GM18508 (cell line): ENCODE measurements around the gene ELOVL6.
"Not testable (repeated sequence)": the region's sequence is repeated elsewhere in the genome, so short reads cannot be mapped to it uniquely, and the experiment has no call there.

Experiments
- ATAC-seq: cut with Tn5 transposase; IDR thresholded peaks from one replicate; pipeline ENCODE4 v1.9.1; 2021; ENCODE audit warnings: moderate number of reproducible peaks; ENCODE audit not compliant: insufficient read depth, unreplicated experiment

The ELOVL6 gene

DNA sequence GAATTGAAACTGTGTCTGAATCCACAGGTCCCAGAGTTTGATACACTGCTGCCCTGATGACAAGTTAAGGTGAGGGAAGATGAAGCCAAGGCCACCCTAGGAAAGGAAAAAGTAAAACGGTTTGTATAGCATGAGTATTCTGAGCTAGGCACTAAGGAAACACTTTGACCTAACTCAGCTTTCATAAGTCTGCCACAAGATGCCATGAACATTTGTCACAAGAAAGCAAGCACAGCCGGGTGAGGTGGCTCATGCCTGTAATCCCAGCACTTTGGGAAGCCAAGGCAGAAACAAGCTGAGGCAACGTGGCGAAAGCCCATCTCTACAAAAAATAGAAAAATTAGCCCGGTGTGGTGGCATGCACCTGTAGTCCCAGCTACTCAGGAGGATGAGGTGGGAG, 34.2 kb downstream of the ELOVL6 start:
- ATAC-seq, result no peak

- ATAC-seq, result no peak
Observed at GRCh38 chr4:110163327-110164069, 34.9 kb downstream of the ELOVL6 start.

GRCh38 chr4:110160618-110161017, 37.8 kb downstream of the ELOVL6 start:
- ATAC-seq, result no peak

DNA sequence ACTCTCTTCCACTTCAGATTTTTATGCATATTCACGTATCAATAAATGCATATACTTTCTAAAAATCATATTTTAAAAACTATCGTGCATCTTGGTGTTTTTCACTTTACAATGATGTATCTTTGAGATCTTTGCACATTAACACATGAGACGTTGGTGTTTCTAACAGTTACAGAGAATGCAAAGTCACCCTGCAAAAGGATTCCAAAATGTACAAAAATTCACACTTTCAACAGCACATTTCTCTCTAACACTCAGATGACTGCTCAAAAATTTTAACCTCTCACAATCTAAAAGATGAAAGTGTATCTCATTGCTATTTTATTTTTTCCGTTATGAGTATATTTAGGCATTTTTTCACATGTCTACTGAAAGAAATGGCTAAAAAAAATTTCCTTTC, 38.9 kb downstream of the ELOVL6 start:
- ATAC-seq, result no peak

DNA sequence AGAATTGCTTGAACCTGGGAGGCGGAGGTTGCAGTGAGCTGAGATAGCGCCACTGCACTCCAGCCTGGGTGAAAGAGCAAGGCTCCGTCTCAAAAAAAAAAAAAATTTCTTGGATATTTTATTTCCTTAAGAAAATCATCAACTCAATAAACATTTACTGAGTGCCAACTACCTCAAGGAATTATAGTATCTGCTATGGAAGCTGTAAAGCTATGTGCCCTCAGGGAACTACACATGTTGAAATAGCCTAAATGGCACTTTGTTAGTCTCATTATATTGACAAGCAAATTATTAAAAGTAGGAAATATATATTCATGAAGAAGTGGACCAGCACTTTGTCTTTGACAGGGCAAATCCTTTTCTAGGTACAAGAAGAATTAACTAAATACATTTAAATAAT, 40.8 kb downstream of the ELOVL6 start:
- ATAC-seq, result no peak

GRCh38 chr4:110157166-110157565, 41.2 kb downstream of the ELOVL6 start:
- not testable (repeated sequence) for ATAC-seq

- no peak for ATAC-seq
Observed at GRCh38 chr4:110156442-110156841, 42.0 kb downstream of the ELOVL6 start.

GRCh38 chr4:110155654-110156053, 42.8 kb downstream of the ELOVL6 start:
- ATAC-seq, result no peak

DNA sequence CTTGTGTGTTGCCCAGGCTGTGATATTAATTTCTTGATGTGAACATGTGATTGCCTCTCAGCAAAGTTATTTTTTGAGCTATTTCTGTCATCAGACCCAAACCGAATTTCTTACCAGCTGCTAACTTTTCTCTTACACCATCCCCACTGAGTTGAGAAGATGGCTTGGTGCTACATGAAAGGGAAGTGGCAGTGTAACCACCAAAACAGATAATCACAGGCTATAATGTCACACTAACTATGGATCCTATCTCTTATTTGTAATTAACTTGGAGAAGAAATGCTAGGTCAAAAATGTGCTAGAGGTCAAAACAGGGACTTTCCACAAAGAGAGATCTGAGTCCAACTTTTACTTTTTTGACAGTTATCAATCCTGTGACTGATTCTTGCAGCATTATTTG, 43.8 kb downstream of the ELOVL6 start:
- ATAC-seq, result no peak

GRCh38 chr4:110152386-110152785, 46.0 kb downstream of the ELOVL6 start:
- no peak for ATAC-seq

GRCh38 chr4:110149089-110149488, 49.3 kb downstream of the ELOVL6 start:
- no peak for ATAC-seq

- no peak for ATAC-seq
Observed at GRCh38 chr4:110142461-110142860, 56.0 kb downstream of the ELOVL6 start.

DNA sequence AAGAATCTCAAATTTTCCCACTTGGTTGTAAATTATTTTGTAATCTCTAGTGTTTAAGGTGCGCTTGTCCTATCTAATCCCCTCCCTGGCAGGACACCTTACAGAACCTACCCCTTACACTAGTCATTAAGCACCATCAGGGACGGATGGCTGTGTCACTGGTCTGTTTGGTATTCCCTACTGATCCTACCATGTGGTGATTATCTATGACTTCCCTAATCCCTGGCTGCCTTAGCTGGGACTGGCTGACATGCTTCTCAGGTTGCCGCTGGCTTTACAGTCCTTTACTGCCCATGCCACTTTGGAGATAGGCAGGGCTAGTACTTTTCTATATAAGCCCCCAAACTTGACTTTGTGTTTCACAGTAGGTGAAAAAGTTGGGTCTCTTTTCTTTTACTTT, 58.6 kb downstream of the ELOVL6 start:
- no peak for ATAC-seq

GRCh38 chr4:110139111-110139510, 59.3 kb downstream of the ELOVL6 start:
- no peak for ATAC-seq

DNA sequence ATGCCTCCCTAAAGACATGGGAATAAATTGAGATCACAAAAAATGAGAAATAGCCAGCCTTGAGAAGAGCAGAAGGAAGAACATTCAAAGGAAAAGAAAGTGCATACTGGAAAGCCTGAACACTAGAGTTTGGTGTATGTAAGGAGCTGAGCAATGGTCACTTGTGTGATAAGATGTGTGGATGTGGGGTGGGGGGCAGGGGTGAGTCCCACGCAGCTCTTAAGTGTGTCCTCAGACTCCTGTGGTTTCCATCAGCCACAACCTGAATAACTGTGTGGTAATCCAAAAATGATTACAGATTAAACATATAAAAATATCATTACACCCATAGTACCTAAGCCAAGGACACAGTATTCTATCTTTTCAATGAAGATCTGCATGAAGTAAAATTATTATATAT, 59.9 kb downstream of the ELOVL6 start:
- no peak for ATAC-seq

DNA sequence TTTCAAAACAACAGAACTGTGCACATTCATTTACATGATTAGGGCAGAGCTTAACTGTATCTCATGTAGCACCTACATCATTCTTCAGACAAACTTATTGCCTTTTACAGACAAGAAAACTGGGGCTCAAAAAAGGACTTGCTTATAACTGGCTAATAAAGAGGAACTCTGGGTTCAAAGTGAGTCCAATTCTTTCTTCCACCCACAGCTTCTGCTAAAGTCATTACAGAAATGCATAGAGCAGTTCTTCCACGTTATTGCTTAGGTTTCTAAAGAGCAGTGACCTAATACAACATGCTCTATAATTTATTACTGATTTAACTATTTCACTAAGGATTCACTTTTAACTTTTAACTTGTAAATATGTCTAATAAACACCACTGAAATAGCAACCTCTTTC, 60.6 kb downstream of the ELOVL6 start:
- ATAC-seq, result no peak

- no peak for ATAC-seq
Observed at GRCh38 chr4:110135523-110135922, 62.9 kb downstream of the ELOVL6 start.

DNA sequence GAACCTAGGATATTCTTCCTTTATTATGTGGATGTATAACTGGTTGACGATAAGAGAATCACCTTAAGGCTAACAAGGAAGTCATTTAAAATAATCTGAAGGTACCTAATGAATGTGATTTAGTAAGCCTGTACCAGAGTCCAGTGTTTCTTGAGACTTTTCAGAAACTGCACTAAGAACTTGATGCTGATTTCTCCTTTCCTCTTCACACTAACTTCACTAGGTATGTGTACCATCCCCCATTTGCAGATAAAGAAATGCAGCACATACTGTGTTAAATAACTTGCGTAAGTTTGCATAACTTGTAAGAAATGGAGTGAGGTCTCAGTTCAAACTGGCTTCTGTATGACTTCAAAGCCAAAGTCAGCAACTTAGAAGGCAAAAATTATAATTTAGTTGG, 63.3 kb downstream of the ELOVL6 start:
- ATAC-seq, result no peak

- no peak for ATAC-seq
Observed at GRCh38 chr4:110134269-110134869, 64.0 kb downstream of the ELOVL6 start.

GRCh38 chr4:110132816-110133719, 65.3 kb downstream of the ELOVL6 start:
- ATAC-seq, result no peak

- no peak for ATAC-seq
Observed at GRCh38 chr4:110131916-110132315, 66.5 kb downstream of the ELOVL6 start.
